OCI-LY3 (cell line): ENCODE data around the gene EFHC1.
A peak's percentile ranks its signal among the peaks of the same experiment; 100 is the strongest.

ENCODE experiments used
- H2AFZ ChIP-seq: fragments of 200-600, 300-600 bp; shearing (Covaris generic); 2 replicates; pipeline ENCODE4 v1.6.0; 2014; ENCODE audit warnings: antibody characterized with exemption, low read depth, low read length
- H3K27ac ChIP-seq: fragments of 200-600, 300-600 bp; sonication (generic); 2 replicates; pipeline ENCODE4 v1.5.1; 2014; ENCODE audit warnings: mild to moderate bottlenecking, low read length, moderate library complexity, mixed read lengths
- H3K27me3 ChIP-seq: fragments of 200-600, 300-600 bp; sonication (generic); 2 replicates; pipeline ENCODE4 v1.6.1; 2014; ENCODE audit warnings: low read depth, low read length, mixed read lengths
- H3K36me3 ChIP-seq: fragments of 200-600, 300-600 bp; sonication (generic); replicated peaks from 2 replicates; pipeline ENCODE3; 2014; ENCODE audit warnings: low read depth, low read length, mixed read lengths
- H3K4me1 ChIP-seq: fragments of 300-600, 200-600 bp; sonication (generic); 2 replicates; pipeline ENCODE4 v1.6.1; 2014; ENCODE audit warnings: low read length, mixed read lengths
- H3K4me2 ChIP-seq: fragments of 200-600, 300-600 bp; sonication (generic); 2 replicates; pipeline ENCODE4 v1.6.1; 2014; ENCODE audit warnings: low read length, mixed read lengths
- H3K4me3 ChIP-seq: fragments of 300-600, 200-600 bp; sonication (generic); 2 replicates; pipeline ENCODE4 v1.5.1; 2014; ENCODE audit warnings: antibody characterized with exemption, mild to moderate bottlenecking, low read length, moderate library complexity
- H3K79me2 ChIP-seq: fragments of 300-600, 200-600 bp; shearing (Covaris generic); 2 replicates; pipeline ENCODE4 v1.6.1; 2014; ENCODE audit warnings: mild to moderate bottlenecking, low read length, mixed read lengths
- H3K9ac ChIP-seq: fragments of 300-600, 200-600 bp; shearing (Covaris generic); 2 replicates; pipeline ENCODE4 v1.6.0; 2014; ENCODE audit warnings: mild to moderate bottlenecking, low read length, moderate library complexity
- H3K9me3 ChIP-seq: fragments of 200-600, 300-600 bp; shearing (Covaris generic); 2 replicates; pipeline ENCODE4 v1.6.1; 2014; ENCODE audit warnings: low read length, mixed read lengths; ENCODE audit not compliant: insufficient read depth
- H4K20me1 ChIP-seq: fragments of 200-600, 300-600 bp; sonication (generic); 2 replicates; pipeline ENCODE4 v1.6.1; 2016; ENCODE audit warnings: low read length, mixed read lengths; ENCODE audit not compliant: insufficient read depth
- EZH2phosphoT487 ChIP-seq: fragments of 200-600 bp; shearing (Covaris generic); IDR thresholded peaks from 2 replicates; pipeline ENCODE4 v1.6.1; 2018; ENCODE audit warnings: antibody characterized with exemption, mixed run types, low read depth
- TF ChIP-seq, protein P1 (sequence below): fragments of 200-600, 300-600 bp; sonication (generic); IDR thresholded peaks from 2 replicates; pipeline ENCODE4 v1.5.1; 2014; ENCODE audit warnings: antibody characterized with exemption, low read length, low read depth

The EFHC1 gene

GRCh38 chr6:52553158-52553557 is 133.0 kb downstream of the EFHC1 start:
- Histone ChIP-seq H3K79me2 (peaks cover 76% of the 10 kb centered on the region), H3K27ac (peak overlapping the region; percentile 87)

DNA sequence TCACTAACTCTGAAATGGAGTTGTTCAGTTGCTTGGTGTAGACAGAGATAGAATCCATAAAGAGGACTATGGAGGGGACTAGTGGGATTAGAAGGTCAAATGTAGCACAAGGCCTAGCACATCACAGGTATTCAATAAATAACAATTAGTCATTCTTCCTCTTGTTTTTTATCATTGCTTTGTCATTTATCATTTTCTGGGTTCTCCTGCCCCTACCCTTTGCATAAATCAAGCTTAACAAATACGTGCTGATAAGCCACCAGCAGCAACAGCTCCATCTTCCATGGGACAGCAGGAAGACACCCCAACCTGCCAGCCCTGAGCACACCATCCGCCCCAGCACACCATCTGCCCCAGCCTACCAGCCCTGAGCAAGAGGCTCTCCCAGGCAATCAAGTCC is 133.6 kb downstream of the EFHC1 start:
- H3K36me3 ChIP-seq = no peaks in the 10 kb centered on the region
- H2AFZ ChIP-seq = no peak overlapping the region
- TF ChIP-seq, protein P1, sequence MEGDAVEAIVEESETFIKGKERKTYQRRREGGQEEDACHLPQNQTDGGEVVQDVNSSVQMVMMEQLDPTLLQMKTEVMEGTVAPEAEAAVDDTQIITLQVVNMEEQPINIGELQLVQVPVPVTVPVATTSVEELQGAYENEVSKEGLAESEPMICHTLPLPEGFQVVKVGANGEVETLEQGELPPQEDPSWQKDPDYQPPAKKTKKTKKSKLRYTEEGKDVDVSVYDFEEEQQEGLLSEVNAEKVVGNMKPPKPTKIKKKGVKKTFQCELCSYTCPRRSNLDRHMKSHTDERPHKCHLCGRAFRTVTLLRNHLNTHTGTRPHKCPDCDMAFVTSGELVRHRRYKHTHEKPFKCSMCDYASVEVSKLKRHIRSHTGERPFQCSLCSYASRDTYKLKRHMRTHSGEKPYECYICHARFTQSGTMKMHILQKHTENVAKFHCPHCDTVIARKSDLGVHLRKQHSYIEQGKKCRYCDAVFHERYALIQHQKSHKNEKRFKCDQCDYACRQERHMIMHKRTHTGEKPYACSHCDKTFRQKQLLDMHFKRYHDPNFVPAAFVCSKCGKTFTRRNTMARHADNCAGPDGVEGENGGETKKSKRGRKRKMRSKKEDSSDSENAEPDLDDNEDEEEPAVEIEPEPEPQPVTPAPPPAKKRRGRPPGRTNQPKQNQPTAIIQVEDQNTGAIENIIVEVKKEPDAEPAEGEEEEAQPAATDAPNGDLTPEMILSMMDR = no peak
- no peak for TF ChIP-seq EZH2phosphoT487
- peaks cover 76% of the 10 kb centered on the region for H3K79me2 ChIP-seq
- no peaks in the 10 kb centered on the region for H3K27me3 ChIP-seq
- H3K4me1 ChIP-seq = peaks cover 62% of the 10 kb centered on the region
- no peaks in the 10 kb centered on the region for H4K20me1 ChIP-seq
- H3K4me2 ChIP-seq = peak overlapping the region; percentile 70
- H3K9me3 ChIP-seq = no peaks in the 10 kb centered on the region
- H3K27ac ChIP-seq = peak overlapping the region; percentile 87
- no peak overlapping the region for H3K4me3 ChIP-seq
- peak overlapping the region; percentile 20; the same call in 1 of the 2 replicates for H3K9ac ChIP-seq

More at GRCh38 chr6:52553158-52553557, 133.0 kb downstream of the EFHC1 start:
- no peaks in the 10 kb centered on the region for H3K36me3 ChIP-seq
- peaks cover 68% of the 10 kb centered on the region for H3K4me1 ChIP-seq
- TF ChIP-seq EZH2phosphoT487 = no peak
- TF ChIP-seq, protein P1 = no peak
- H3K9me3 ChIP-seq = no peaks in the 10 kb centered on the region
- H3K9ac ChIP-seq = peak overlapping the region; percentile 22; the same call in 1 of the 2 replicates
- no peaks in the 10 kb centered on the region for H4K20me1 ChIP-seq
- H3K4me3 ChIP-seq = no peak overlapping the region
- H2AFZ ChIP-seq = no peak overlapping the region
- peak overlapping the region; percentile 70 for H3K4me2 ChIP-seq
- H3K27me3 ChIP-seq = no peaks in the 10 kb centered on the region

- Histone ChIP-seq H3K79me2 (peaks cover 73% of the 10 kb centered on the region), H2AFZ (no peak overlapping the region), H3K9me3 (no peaks in the 10 kb centered on the region), H3K27ac (no peak overlapping the region), H3K27me3 (no peaks in the 10 kb centered on the region), H3K36me3 (no peaks in the 10 kb centered on the region), H3K4me2 (no peak overlapping the region), H3K9ac (no peak overlapping the region), H3K4me1 (peaks cover 52% of the 10 kb centered on the region), H3K4me3 (no peak overlapping the region), H4K20me1 (no peaks in the 10 kb centered on the region)
- TF ChIP-seq, protein P1 = no peak
- no peak for TF ChIP-seq EZH2phosphoT487
These were observed 134.6 kb downstream of the EFHC1 start for GRCh38 chr6:52554684-52555280.

- Histone ChIP-seq H3K9me3 (no peaks in the 10 kb centered on the region), H3K27me3 (no peaks in the 10 kb centered on the region), H3K9ac (no peak overlapping the region), H2AFZ (no peak overlapping the region), H3K4me3 (no peak overlapping the region), H3K4me1 (peaks cover 43% of the 10 kb centered on the region), H3K79me2 (peaks cover 72% of the 10 kb centered on the region), H3K4me2 (no peak overlapping the region), H3K27ac (no peak overlapping the region), H3K36me3 (no peaks in the 10 kb centered on the region), H4K20me1 (no peaks in the 10 kb centered on the region)
- no peak for TF ChIP-seq EZH2phosphoT487
- TF ChIP-seq, protein P1 = no peak
These were observed 135.5 kb downstream of the EFHC1 start for GRCh38 chr6:52555518-52556233.
